ENCODE measurements around the gene DNAH14. TPM values are rescaled to one million over a fixed set of nuclear protein-coding genes. Genes with fewer than 3 reads are reported as not detected.

DNAH14 gene
- total and polyA plus RNA-seq, 2 experiments from 2014 or later = 55.3 to 80.2 TPM

- Histone ChIP-seq H3K79me2 (replicated peaks; ENCODE audit: insufficient read depth) (no peaks in the 10 kb centered on the region), H3K4me2 (no peak overlapping the region), H2AFZ (no peak overlapping the region), H3F3A (replicated peaks; ENCODE audit: low read depth) (no peaks in the 10 kb centered on the region), H3K27me3 (ENCODE audit: insufficient read depth) (no peaks in the 10 kb centered on the region), H3K4me3 (no peak overlapping the region), H3K9me2 (ENCODE audit: insufficient read depth) (no peaks in the 10 kb centered on the region), H4K20me1 (replicated peaks; ENCODE audit: insufficient read depth) (no peaks in the 10 kb centered on the region), H3K27ac (ENCODE audit: low read depth) (no peak overlapping the region), H3K4me1 (ENCODE audit: insufficient read depth) (no peaks in the 10 kb centered on the region), H3K36me3 (ENCODE audit: insufficient read depth) (no peaks in the 10 kb centered on the region)
- ATAC-seq (no peak), DNase-seq (ENCODE audit: low spot score) (no peak)
- Mint-ChIP-seq H3K27me3 (ENCODE audit: insufficient read depth, low read depth, poor library complexity) (no peaks in the 10 kb centered on the region), H3K9me3 (peaks cover 3% of the 10 kb centered on the region; the same call in 1 of the 3 replicates), H3K4me1 (0 out of 3 replicates have a peak, but pooled peaks cover 2% of the 10 kb centered on the region), H3K27ac (no peak overlapping the region), H3K36me3 (ENCODE audit: low read depth) (no peaks in the 10 kb centered on the region), H3K4me3 (no peak overlapping the region)
- no peak for TF ChIP-seq ZNF331 (CRISPR knock-in tag; IDR thresholded peaks at IDR 0.05; ENCODE audit: low read depth)
- TF ChIP-seq EZH2 (IDR thresholded peaks at IDR 0.05; ENCODE audit: low read depth, unreplicated experiment) = no peak
- no peak for TF ChIP-seq EZH2phosphoT487 (IDR thresholded peaks at IDR 0.05; ENCODE audit: unreplicated experiment)
- TF ChIP-seq ETS1 (IDR thresholded peaks at IDR 0.05) = no peak
- TF ChIP-seq NANOG (IDR thresholded peaks at IDR 0.05; ENCODE audit: borderline replicate concordance) = no peak
- TF ChIP-seq REST (IDR thresholded peaks at IDR 0.05; ENCODE audit: unreplicated experiment) = no peak
- TF ChIP-seq ZNF114 (CRISPR knock-in tag; IDR thresholded peaks at IDR 0.05) = no peak
- TF ChIP-seq JUNB (IDR thresholded peaks at IDR 0.05; ENCODE audit: unreplicated experiment) = no peak
- no peak for TF ChIP-seq STAT1 (IDR thresholded peaks at IDR 0.05; ENCODE audit: unreplicated experiment)
- no peak for TF ChIP-seq CTCF (conservative IDR thresholded peaks at IDR 0.05; ENCODE audit: low read depth in 2 of 2)
- no peak for TF ChIP-seq ZNF462 (CRISPR knock-in tag; IDR thresholded peaks at IDR 0.05)
- no peak for TF ChIP-seq CREB1 (CRISPR knock-in tag; IDR thresholded peaks at IDR 0.05; ENCODE audit: low read depth)
- TF ChIP-seq POLR2AphosphoS5 (IDR thresholded peaks at IDR 0.05; ENCODE audit: low read depth) = no peak
These were observed 10.0 kb upstream of the DNAH14 start for GRCh38 chr1:224919508-224919907.

Measured in GM23338 (cell line).